GM19395 (cell line): Measurements from ENCODE around the gene ARHGAP15.
"Not testable (repeated sequence)": the region's sequence is repeated elsewhere in the genome, so short reads cannot be mapped to it uniquely, and the experiment has no call there.

Experiments used
- ATAC-seq: cut with Tn5 transposase; IDR thresholded peaks from one replicate; pipeline ENCODE4 v1.9.1; 2021; ENCODE audit warnings: mild to moderate bottlenecking, moderate library complexity; ENCODE audit not compliant: unreplicated experiment

The ARHGAP15 gene

GRCh38 chr2:143128681-143129580, at the start of gene ARHGAP15:
ARHGAP15 (plus strand) TSS chr2:143129419.
- ATAC-seq = peak; percentile 94

- ATAC-seq = no peak
Measured at GRCh38 chr2:143081616-143082015, 47.6 kb upstream of the ARHGAP15 start.

- ATAC-seq = no peak
Measured at GRCh38 chr2:143083636-143084035, 45.6 kb upstream of the ARHGAP15 start.

GRCh38 chr2:143084462-143084861, 44.8 kb upstream of the ARHGAP15 start:
- no peak for ATAC-seq

GRCh38 chr2:143085125-143085784, 44.0 kb upstream of the ARHGAP15 start:
- ATAC-seq = peak; percentile 84

GRCh38 chr2:143087033-143087432, 42.2 kb upstream of the ARHGAP15 start:
- no peak for ATAC-seq

- no peak for ATAC-seq
Measured at GRCh38 chr2:143088388-143088787, 40.8 kb upstream of the ARHGAP15 start.

GRCh38 chr2:143089520-143089919, 39.7 kb upstream of the ARHGAP15 start:
- ATAC-seq = not testable (repeated sequence)

GRCh38 chr2:143110758-143111428, 18.3 kb upstream of the ARHGAP15 start:
- peak; percentile 92 for ATAC-seq

GRCh38 chr2:143117225-143117624, 12.0 kb upstream of the ARHGAP15 start:
- ATAC-seq = no peak

GRCh38 chr2:143121079-143121478, 8.1 kb upstream of the ARHGAP15 start:
- ATAC-seq = peak; percentile 77

GRCh38 chr2:143121957-143122356, 7.3 kb upstream of the ARHGAP15 start:
- no peak for ATAC-seq

GRCh38 chr2:143123911-143124310, 5.3 kb upstream of the ARHGAP15 start:
- no peak for ATAC-seq

GRCh38 chr2:143124445-143124844, 4.8 kb upstream of the ARHGAP15 start:
- ATAC-seq = no peak

- ATAC-seq = no peak
Measured at GRCh38 chr2:143125717-143126116, 3.5 kb upstream of the ARHGAP15 start.

GRCh38 chr2:143132355-143132754, 3.1 kb downstream of the ARHGAP15 start:
- peak; percentile 27 for ATAC-seq

GRCh38 chr2:143133783-143134182, 4.6 kb downstream of the ARHGAP15 start:
- no peak for ATAC-seq

GRCh38 chr2:143138292-143138691, 9.1 kb downstream of the ARHGAP15 start:
- no peak for ATAC-seq

GRCh38 chr2:143139835-143140393, 10.7 kb downstream of the ARHGAP15 start:
- ATAC-seq = peak; percentile 35

GRCh38 chr2:143140864-143141661, 11.8 kb downstream of the ARHGAP15 start:
- ATAC-seq = peak; percentile 83
